HepG2 (cell line): ENCODE data around the gene CD207. TPM values are rescaled to one million over a fixed set of nuclear protein-coding genes. Genes with fewer than 3 reads are reported as not detected.

Source experiments
- DNMT1 ChIP-seq: sonication (generic); formaldehyde crosslinking; IDR thresholded peaks from 2 replicates; pipeline ENCODE4 v1.5.1; 2020; ENCODE audit warnings: mild to moderate bottlenecking, missing genetic modification reagents
- HNRNPLL ChIP-seq: fragments of 200-400 bp; formaldehyde crosslinking; IDR thresholded peaks from 2 replicates; pipeline ENCODE4 v1.6.1; 2017; ENCODE audit warnings: mild to moderate bottlenecking, low read depth, low read length; ENCODE audit not compliant: poor library complexity, severe bottlenecking
- JUN ChIP-seq: sonication (generic); formaldehyde crosslinking; IDR thresholded peaks from 2 replicates; pipeline ENCODE4 v1.4.0; 2020; ENCODE audit warnings: mild to moderate bottlenecking, missing genetic modification reagents
- LCORL ChIP-seq, 2 experiments: fragments of 450-650 bp in 1 of 2; sonication (generic) in 1 of 2; formaldehyde crosslinking in 1 of 2; IDR thresholded peaks; 2 replicates each; pipeline versions ENCODE4 v1.5.0 to v1.6.1; 2017 to 2020; ENCODE audit warnings: antibody characterized with exemption in 1 of 2, missing genetic modification reagents in 1 of 2
- POLR2AphosphoS2 ChIP-seq: IDR thresholded peaks from 2 replicates; pipeline ENCODE4 v1.6.1; 2011; ENCODE audit warnings: low read depth, low read length, improper control_type of control experiment
- REL ChIP-seq: sonication (generic); formaldehyde crosslinking; conservative IDR thresholded peaks from 2 replicates; pipeline ENCODE4 v1.8.0; 2022; ENCODE audit warnings: mild to moderate bottlenecking, missing genetic modification reagents, moderate library complexity
- SRSF4 ChIP-seq: fragments of 200-400 bp; formaldehyde crosslinking; IDR thresholded peaks from one replicate; pipeline ENCODE4 v1.6.1; 2018; ENCODE audit warnings: mild to moderate bottlenecking, low read depth, low read length, moderate library complexity; ENCODE audit not compliant: poor library complexity, severe bottlenecking
- TEAD2 ChIP-seq: sonication (generic); formaldehyde crosslinking; IDR thresholded peaks from 2 replicates; pipeline ENCODE4 v1.9.0; 2021; ENCODE audit warnings: missing genetic modification reagents
- THAP11 ChIP-seq: IDR thresholded peaks from 2 replicates; pipeline ENCODE4 v1.6.1; 2016; ENCODE audit warnings: missing biosample characterization, missing genetic modification reagents
- XRCC5 ChIP-seq: fragments of 200-400 bp; formaldehyde crosslinking; optimal IDR thresholded peaks from 2 replicates; pipeline ENCODE3; 2017; ENCODE audit warnings: mild to moderate bottlenecking, low read length
- ZBTB42 ChIP-seq: sonication (generic); formaldehyde crosslinking; IDR thresholded peaks from 2 replicates; pipeline ENCODE4 v1.5.0; 2020; ENCODE audit warnings: mild to moderate bottlenecking, missing genetic modification reagents
- ZNF136 ChIP-seq: sonication (generic); formaldehyde crosslinking; IDR thresholded peaks from 2 replicates; pipeline ENCODE4 v1.8.1; 2022; ENCODE audit warnings: low read depth, mild to moderate bottlenecking, moderate library complexity, missing genetic modification reagents
- ZNF468 ChIP-seq: sonication (generic); formaldehyde crosslinking; IDR thresholded peaks from 2 replicates; pipeline ENCODE4 v1.8.0; 2022; ENCODE audit warnings: mild to moderate bottlenecking, moderate library complexity, missing genetic modification reagents
- ZNF614 ChIP-seq: IDR thresholded peaks from 2 replicates; pipeline ENCODE4 v1.6.1; 2018; ENCODE audit warnings: missing biosample characterization, missing genetic modification reagents, inconsistent platforms, borderline replicate concordance
- ZNF720 ChIP-seq: sonication (generic); formaldehyde crosslinking; IDR thresholded peaks from 2 replicates; pipeline ENCODE4 v1.4.0; 2020; ENCODE audit warnings: missing genetic modification reagents
- polyA plus RNA-seq, 8 experiments: library from polyadenylated mRNA; depleted of rRNA in 3 of 8; stranded (reverse) in 7 of 8; unstranded in 1 of 8; fragments of >200 nt; fragmentation: Illumina TruSeq in 4 of 8; extraction: Trizol in 4 of 8; gene quantifications; 2 replicates each; pipeline versions ENCODE4 v1.2.1 to v1.2.3, GENCODE V29; 2011 to 2016; ENCODE audit warnings: low read depth in 4 of 8, missing spikeins in 1 of 8, mixed read lengths in 1 of 8; ENCODE audit not compliant: insufficient read depth in 1 of 8
- total RNA-seq, 5 experiments: library from RNA; depleted of rRNA; stranded (reverse); fragments of >200 nt; fragmentation: Illumina TruSeq; extraction: Trizol; gene quantifications; 2 replicates each; pipeline ENCODE4 v1.2.3, GENCODE V29; 2016; ENCODE audit warnings: low read depth in 1 of 5
- TF ChIP-seq, protein P1 (sequence below): sonication (generic); formaldehyde crosslinking; IDR thresholded peaks from 2 replicates; pipeline ENCODE4 v1.4.0; 2020; ENCODE audit warnings: missing genetic modification reagents, borderline replicate concordance
- TF ChIP-seq, protein P2 (sequence below): IDR thresholded peaks from 2 replicates; pipeline ENCODE4 v1.6.1; 2012; ENCODE audit warnings: inconsistent platforms
- TF ChIP-seq, protein P3 (sequence below): sonication (generic); formaldehyde crosslinking; conservative IDR thresholded peaks from 2 replicates; pipeline ENCODE4 v1.8.0; 2022; ENCODE audit warnings: missing genetic modification reagents
- TF ChIP-seq, protein P4 (sequence below): sonication (generic); formaldehyde crosslinking; IDR thresholded peaks from 2 replicates; pipeline ENCODE4 v1.4.0; 2020; ENCODE audit warnings: missing genetic modification reagents, mild to moderate bottlenecking, borderline replicate concordance

The CD207 gene
- total and polyA plus RNA-seq, 2 of the 13 experiments (the other 11 are each of a cell fraction or from before 2014, with no cell fraction given) = 0.09 to 0.15 TPM

DNA sequence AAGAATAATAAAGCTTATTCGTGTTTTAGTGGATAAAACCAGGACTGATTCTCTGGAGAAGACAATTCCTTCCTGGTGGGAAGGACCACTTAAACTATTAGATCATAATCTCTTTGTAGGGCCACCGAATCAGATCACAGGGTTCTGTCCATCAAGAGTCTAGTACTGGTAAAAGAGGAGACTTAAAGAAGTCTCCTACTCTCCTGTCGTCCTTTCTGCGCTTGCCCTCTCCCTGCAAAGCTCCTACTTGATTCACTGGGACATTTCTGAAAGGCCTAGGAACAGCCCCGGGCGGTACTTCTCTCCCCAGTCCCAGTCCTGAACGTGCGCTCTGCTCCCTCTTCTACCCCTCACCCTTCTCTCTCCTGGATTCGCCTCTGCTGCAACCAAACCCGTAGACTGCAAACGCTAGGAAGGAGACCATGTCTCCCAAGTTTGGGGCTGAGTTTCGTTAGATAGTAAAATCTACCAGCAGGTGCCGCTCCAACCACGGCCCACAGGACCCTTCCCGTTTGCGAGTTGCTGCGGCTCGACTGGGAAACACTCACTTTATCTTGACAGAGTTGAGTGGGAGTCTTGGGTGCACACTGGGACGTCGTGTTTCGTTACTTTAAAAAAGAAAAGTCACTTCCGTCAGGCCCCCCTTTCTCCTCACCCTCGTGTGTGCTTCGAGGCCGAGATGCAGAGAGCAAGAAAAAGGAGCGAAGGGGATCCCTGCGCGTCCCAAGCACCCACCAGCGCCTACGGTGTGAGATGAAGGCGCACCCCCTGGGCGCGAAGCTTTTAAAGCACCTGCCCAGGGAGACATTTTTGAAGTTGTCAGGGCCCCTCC, 46.1 kb downstream of the CD207 start (continued):
- TF ChIP-seq XRCC5 = peak; percentile 85
- TF ChIP-seq REL (CRISPR knock-in tag) = no peak
- TF ChIP-seq, protein P1, sequence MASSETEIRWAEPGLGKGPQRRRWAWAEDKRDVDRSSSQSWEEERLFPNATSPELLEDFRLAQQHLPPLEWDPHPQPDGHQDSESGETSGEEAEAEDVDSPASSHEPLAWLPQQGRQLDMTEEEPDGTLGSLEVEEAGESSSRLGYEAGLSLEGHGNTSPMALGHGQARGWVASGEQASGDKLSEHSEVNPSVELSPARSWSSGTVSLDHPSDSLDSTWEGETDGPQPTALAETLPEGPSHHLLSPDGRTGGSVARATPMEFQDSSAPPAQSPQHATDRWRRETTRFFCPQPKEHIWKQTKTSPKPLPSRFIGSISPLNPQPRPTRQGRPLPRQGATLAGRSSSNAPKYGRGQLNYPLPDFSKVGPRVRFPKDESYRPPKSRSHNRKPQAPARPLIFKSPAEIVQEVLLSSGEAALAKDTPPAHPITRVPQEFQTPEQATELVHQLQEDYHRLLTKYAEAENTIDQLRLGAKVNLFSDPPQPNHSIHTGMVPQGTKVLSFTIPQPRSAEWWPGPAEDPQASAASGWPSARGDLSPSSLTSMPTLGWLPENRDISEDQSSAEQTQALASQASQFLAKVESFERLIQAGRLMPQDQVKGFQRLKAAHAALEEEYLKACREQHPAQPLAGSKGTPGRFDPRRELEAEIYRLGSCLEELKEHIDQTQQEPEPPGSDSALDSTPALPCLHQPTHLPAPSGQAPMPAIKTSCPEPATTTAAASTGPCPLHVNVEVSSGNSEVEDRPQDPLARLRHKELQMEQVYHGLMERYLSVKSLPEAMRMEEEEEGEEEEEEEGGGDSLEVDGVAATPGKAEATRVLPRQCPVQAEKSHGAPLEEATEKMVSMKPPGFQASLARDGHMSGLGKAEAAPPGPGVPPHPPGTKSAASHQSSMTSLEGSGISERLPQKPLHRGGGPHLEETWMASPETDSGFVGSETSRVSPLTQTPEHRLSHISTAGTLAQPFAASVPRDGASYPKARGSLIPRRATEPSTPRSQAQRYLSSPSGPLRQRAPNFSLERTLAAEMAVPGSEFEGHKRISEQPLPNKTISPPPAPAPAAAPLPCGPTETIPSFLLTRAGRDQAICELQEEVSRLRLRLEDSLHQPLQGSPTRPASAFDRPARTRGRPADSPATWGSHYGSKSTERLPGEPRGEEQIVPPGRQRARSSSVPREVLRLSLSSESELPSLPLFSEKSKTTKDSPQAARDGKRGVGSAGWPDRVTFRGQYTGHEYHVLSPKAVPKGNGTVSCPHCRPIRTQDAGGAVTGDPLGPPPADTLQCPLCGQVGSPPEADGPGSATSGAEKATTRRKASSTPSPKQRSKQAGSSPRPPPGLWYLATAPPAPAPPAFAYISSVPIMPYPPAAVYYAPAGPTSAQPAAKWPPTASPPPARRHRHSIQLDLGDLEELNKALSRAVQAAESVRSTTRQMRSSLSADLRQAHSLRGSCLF (CRISPR knock-in tag) = no peak
- TF ChIP-seq, protein P2, sequence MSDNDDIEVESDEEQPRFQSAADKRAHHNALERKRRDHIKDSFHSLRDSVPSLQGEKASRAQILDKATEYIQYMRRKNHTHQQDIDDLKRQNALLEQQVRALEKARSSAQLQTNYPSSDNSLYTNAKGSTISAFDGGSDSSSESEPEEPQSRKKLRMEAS = peak; percentile 42; the same call in 1 of the 2 replicates
- TF ChIP-seq, protein P3, sequence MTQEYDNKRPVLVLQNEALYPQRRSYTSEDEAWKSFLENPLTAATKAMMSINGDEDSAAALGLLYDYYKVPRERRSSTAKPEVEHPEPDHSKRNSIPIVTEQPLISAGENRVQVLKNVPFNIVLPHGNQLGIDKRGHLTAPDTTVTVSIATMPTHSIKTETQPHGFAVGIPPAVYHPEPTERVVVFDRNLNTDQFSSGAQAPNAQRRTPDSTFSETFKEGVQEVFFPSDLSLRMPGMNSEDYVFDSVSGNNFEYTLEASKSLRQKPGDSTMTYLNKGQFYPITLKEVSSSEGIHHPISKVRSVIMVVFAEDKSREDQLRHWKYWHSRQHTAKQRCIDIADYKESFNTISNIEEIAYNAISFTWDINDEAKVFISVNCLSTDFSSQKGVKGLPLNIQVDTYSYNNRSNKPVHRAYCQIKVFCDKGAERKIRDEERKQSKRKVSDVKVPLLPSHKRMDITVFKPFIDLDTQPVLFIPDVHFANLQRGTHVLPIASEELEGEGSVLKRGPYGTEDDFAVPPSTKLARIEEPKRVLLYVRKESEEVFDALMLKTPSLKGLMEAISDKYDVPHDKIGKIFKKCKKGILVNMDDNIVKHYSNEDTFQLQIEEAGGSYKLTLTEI (CRISPR knock-in tag) = no peak
- no peak for TF ChIP-seq DNMT1 (CRISPR knock-in tag)
- TF ChIP-seq ZNF468 (CRISPR knock-in tag) = no peak
- TF ChIP-seq ZNF136 (CRISPR knock-in tag) = no peak
- peak; percentile 40 for TF ChIP-seq HNRNPLL
- TF ChIP-seq, protein P4, sequence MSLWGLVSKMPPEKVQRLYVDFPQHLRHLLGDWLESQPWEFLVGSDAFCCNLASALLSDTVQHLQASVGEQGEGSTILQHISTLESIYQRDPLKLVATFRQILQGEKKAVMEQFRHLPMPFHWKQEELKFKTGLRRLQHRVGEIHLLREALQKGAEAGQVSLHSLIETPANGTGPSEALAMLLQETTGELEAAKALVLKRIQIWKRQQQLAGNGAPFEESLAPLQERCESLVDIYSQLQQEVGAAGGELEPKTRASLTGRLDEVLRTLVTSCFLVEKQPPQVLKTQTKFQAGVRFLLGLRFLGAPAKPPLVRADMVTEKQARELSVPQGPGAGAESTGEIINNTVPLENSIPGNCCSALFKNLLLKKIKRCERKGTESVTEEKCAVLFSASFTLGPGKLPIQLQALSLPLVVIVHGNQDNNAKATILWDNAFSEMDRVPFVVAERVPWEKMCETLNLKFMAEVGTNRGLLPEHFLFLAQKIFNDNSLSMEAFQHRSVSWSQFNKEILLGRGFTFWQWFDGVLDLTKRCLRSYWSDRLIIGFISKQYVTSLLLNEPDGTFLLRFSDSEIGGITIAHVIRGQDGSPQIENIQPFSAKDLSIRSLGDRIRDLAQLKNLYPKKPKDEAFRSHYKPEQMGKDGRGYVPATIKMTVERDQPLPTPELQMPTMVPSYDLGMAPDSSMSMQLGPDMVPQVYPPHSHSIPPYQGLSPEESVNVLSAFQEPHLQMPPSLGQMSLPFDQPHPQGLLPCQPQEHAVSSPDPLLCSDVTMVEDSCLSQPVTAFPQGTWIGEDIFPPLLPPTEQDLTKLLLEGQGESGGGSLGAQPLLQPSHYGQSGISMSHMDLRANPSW (CRISPR knock-in tag) = no peak
- no peak for TF ChIP-seq POLR2AphosphoS2
- TF ChIP-seq LCORL (IDR thresholded peaks at IDR 0.05) = no peak
- TF ChIP-seq LCORL (CRISPR knock-in tag; IDR thresholded peaks at IDR 0.05) = peak; percentile 56
- no peak for TF ChIP-seq JUN (CRISPR knock-in tag)
- peak; percentile 50; the same call in 1 of the 2 replicates for TF ChIP-seq THAP11 (CRISPR knock-in tag)
- TF ChIP-seq ZNF720 (CRISPR knock-in tag) = no peak
- no peak for TF ChIP-seq TEAD2 (CRISPR knock-in tag)
- no peak for TF ChIP-seq ZBTB42 (CRISPR knock-in tag)
- no peak for TF ChIP-seq SRSF4
- peak; percentile 53; the same call in 1 of the 2 replicates for TF ChIP-seq ZNF614 (CRISPR knock-in tag)
